ENCODE measurements around the gene CACHD1.

GRCh38 chr1:64701886-64702285 is 232.0 kb downstream of the CACHD1 start:
- TF ChIP-seq RAD21 (IDR thresholded peaks at IDR 0.05 in 1 of 2, conservative IDR thresholded peaks at IDR 0.05 in 1 of 2; ENCODE audit: low read depth in 2 of 2, low read length in 2 of 2) (no peak), EZH2 (IDR thresholded peaks at IDR 0.05; ENCODE audit: low read depth, low read length, severe bottlenecking) (no peak), EP300 (IDR thresholded peaks at IDR 0.05; ENCODE audit: borderline replicate concordance in 1 of 2, low read depth in 2 of 2, low read length in 2 of 2) (no peak), CTCF (IDR thresholded peaks at IDR 0.05; ENCODE audit: control extremely low read depth in 1 of 3, insufficient read depth in 1 of 3, low read depth in 1 of 3, low read length in 3 of 3) (no peak), SUZ12 (IDR thresholded peaks at IDR 0.05; ENCODE audit: low read length) (no peak)

All from H1 (cell line).